MM.1S (cell line): Measurements from ENCODE around the gene DHFR.
"Not testable (repeated sequence)": the region's sequence is repeated elsewhere in the genome, so short reads cannot be mapped to it uniquely, and the experiment has no call there.

Source experiments
- DNase-seq: peaks from one replicate; pipeline ENCODE4 v3.0.0-alpha.2; 2015
- H2AFZ ChIP-seq: fragments of 300-600 bp; sonication (generic); 2 replicates; pipeline ENCODE4 v1.6.0; 2016; ENCODE audit warnings: antibody characterized with exemption, low read length
- H3F3A ChIP-seq: fragments of 300-600 bp; sonication (generic); 2 replicates; pipeline ENCODE4 v1.6.1; 2016; ENCODE audit warnings: mild to moderate bottlenecking, antibody characterized with exemption, low read length, moderate library complexity, mixed read lengths; ENCODE audit not compliant: insufficient read depth
- H3K27ac ChIP-seq: fragments of 300-600 bp; sonication (generic); 2 replicates; pipeline ENCODE4 v1.5.1; 2016; ENCODE audit warnings: mild to moderate bottlenecking, low read length
- H3K27me3 ChIP-seq: fragments of 300-600 bp; sonication (generic); replicated peaks from 2 replicates; pipeline ENCODE4 v1.6.0; 2016; ENCODE audit warnings: low read length; ENCODE audit not compliant: insufficient read depth
- H3K36me3 ChIP-seq: fragments of 300-600 bp; sonication (generic); replicated peaks from 2 replicates; pipeline ENCODE4 v1.6.1; 2016; ENCODE audit warnings: mild to moderate bottlenecking, low read length, mixed read lengths; ENCODE audit not compliant: insufficient read depth
- H3K4me1 ChIP-seq: fragments of 300-600 bp; sonication (generic); 2 replicates; pipeline ENCODE4 v1.6.1; 2016; ENCODE audit warnings: low read length, mixed read lengths
- H3K4me2 ChIP-seq: fragments of 300-600 bp; sonication (generic); 2 replicates; pipeline ENCODE4 v1.6.0; 2016; ENCODE audit warnings: low read depth, low read length
- H3K4me3 ChIP-seq: fragments of 300-600 bp; sonication (generic); 2 replicates; pipeline ENCODE4 v1.5.1; 2016; ENCODE audit warnings: low read length, mixed read lengths
- H3K79me2 ChIP-seq: fragments of 300-600 bp; sonication (generic); 2 replicates; pipeline ENCODE4 v1.6.1; 2016; ENCODE audit warnings: mixed run types, low read length, mixed read lengths
- H3K9ac ChIP-seq: fragments of 300-600 bp; sonication (generic); 2 replicates; pipeline ENCODE4 v1.6.1; 2016; ENCODE audit warnings: low read length, mixed read lengths
- H3K9me2 ChIP-seq: fragments of 300-600 bp; sonication (generic); replicated peaks from 2 replicates; pipeline ENCODE4 v1.6.1; 2016; ENCODE audit warnings: mild to moderate bottlenecking, low read length, mixed read lengths; ENCODE audit not compliant: insufficient read depth
- H3K9me3 ChIP-seq: fragments of 300-600 bp; sonication (generic); replicated peaks from 2 replicates; pipeline ENCODE4 v1.6.1; 2016; ENCODE audit warnings: mild to moderate bottlenecking, low read length, mixed read lengths; ENCODE audit not compliant: insufficient read depth
- H4K20me1 ChIP-seq: fragments of 300-600 bp; sonication (generic); 2 replicates; pipeline ENCODE4 v1.6.1; 2016; ENCODE audit warnings: mild to moderate bottlenecking, low read length, moderate library complexity, mixed read lengths; ENCODE audit not compliant: insufficient read depth
- EZH2 ChIP-seq: fragments of 300-600 bp; sonication (generic); optimal IDR thresholded peaks from 2 replicates; pipeline ENCODE3; 2017; ENCODE audit warnings: low read depth, mild to moderate bottlenecking, antibody characterized with exemption, low read length, mixed read lengths
- EZH2phosphoT487 ChIP-seq: fragments of 300-600 bp; sonication (generic); IDR thresholded peaks from 2 replicates; pipeline ENCODE4 v1.6.1; 2018; ENCODE audit warnings: antibody characterized with exemption, low read length
- TF ChIP-seq, protein P1 (sequence below): fragments of 300-600 bp; sonication (generic); IDR thresholded peaks from 2 replicates; pipeline ENCODE4 v1.5.1; 2016; ENCODE audit warnings: antibody characterized with exemption, low read length, mixed read lengths

Gene DHFR

DNA sequence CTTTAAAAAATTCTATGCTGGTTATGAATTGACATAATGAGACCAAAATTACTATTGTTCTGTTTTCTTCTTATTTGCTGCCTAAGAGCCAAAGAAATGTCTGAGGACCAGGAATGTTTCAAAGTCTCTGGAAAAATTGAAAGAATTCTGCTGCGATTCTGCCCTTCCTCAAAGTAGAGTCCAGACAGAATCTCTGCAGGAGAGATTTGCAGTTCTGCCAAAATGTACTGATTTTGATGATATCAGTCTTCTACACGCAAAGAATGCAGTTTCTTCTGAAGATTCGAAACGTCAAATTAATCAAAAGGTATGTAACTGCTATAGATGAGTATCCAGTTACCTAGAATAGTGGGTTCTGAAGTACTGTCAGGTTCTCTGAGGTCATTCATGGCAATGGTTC lies 10.3 kb upstream of the DHFR start:
- no peaks in the 10 kb centered on the region for H3K9me2 ChIP-seq
- no peak for DNase-seq
- TF ChIP-seq, protein P1, sequence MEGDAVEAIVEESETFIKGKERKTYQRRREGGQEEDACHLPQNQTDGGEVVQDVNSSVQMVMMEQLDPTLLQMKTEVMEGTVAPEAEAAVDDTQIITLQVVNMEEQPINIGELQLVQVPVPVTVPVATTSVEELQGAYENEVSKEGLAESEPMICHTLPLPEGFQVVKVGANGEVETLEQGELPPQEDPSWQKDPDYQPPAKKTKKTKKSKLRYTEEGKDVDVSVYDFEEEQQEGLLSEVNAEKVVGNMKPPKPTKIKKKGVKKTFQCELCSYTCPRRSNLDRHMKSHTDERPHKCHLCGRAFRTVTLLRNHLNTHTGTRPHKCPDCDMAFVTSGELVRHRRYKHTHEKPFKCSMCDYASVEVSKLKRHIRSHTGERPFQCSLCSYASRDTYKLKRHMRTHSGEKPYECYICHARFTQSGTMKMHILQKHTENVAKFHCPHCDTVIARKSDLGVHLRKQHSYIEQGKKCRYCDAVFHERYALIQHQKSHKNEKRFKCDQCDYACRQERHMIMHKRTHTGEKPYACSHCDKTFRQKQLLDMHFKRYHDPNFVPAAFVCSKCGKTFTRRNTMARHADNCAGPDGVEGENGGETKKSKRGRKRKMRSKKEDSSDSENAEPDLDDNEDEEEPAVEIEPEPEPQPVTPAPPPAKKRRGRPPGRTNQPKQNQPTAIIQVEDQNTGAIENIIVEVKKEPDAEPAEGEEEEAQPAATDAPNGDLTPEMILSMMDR: no peak
- TF ChIP-seq EZH2 (no peak), EZH2phosphoT487 (no peak)
- H3K9me3 ChIP-seq: no peaks in the 10 kb centered on the region
- H3K27me3 ChIP-seq: no peaks in the 10 kb centered on the region
- peaks cover 11% of the 10 kb centered on the region; the same call in 1 of the 2 replicates for H3K36me3 ChIP-seq
- H3K9ac ChIP-seq: no peak overlapping the region
- H3K4me2 ChIP-seq: no peak overlapping the region
- H3K79me2 ChIP-seq: peaks cover 11% of the 10 kb centered on the region; the same call in 1 of the 2 replicates
- H3K27ac ChIP-seq: no peak overlapping the region
- H2AFZ ChIP-seq: no peak overlapping the region
- no peak overlapping the region for H3K4me3 ChIP-seq
- no peaks in the 10 kb centered on the region for H3K4me1 ChIP-seq
- no peaks in the 10 kb centered on the region for H3F3A ChIP-seq
- H4K20me1 ChIP-seq: no peaks in the 10 kb centered on the region

DNA sequence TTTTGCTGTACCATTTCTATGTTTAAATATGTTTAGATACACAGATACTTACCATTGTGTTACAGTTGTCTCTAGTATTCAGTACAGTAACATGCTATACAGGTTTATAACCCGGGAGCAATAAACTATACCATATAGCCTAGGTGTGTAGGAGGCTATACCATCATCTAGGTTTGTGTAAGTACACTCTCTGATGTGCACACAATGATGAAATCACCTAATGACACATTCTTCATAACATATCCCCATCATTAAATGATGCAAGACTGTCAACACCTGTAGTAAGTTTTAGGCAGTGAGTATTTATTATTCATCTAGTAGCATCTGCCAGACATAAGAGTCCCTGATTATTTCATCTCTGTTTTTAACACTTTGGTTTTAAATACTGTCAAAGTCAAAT lies 7.3 kb upstream of the DHFR start:
- Histone ChIP-seq H3K27ac (no peak overlapping the region), H3K9me2 (no peaks in the 10 kb centered on the region), H3K4me3 (no peak overlapping the region), H3K27me3 (no peaks in the 10 kb centered on the region), H3K79me2 (peaks cover 10% of the 10 kb centered on the region; the same call in 1 of the 2 replicates), H3K4me2 (no peak overlapping the region), H3K9me3 (no peaks in the 10 kb centered on the region), H4K20me1 (no peaks in the 10 kb centered on the region), H3K9ac (no peak overlapping the region), H2AFZ (no peak overlapping the region), H3F3A (no peaks in the 10 kb centered on the region), H3K4me1 (no peaks in the 10 kb centered on the region), H3K36me3 (peaks cover 11% of the 10 kb centered on the region; the same call in 1 of the 2 replicates)
- no peak for TF ChIP-seq EZH2
- TF ChIP-seq EZH2phosphoT487: no peak
- TF ChIP-seq, protein P1: no peak
- DNase-seq: no peak

DNA sequence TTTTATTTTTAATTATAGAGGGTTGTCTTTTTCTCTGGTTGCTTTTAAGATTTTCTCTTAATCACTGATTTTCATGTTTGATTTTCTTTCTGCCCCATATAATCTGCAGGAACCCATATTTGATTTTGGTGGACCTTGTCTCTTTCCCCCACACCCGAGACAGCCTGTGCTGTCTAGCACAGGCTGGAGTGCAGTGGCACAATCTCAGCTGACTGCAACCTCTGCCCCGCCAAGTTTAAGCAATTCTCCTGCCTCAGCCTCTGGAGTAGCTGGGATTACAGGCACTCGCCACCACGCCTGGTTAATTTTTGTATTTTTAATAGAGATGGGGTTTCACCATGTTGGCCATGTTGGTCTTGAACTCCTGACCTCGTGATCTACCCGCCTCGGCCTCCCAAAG lies 5.9 kb upstream of the DHFR start:
- not testable (repeated sequence) for H3K9ac ChIP-seq, H2AFZ ChIP-seq, H3K27ac ChIP-seq, H3K9me2 ChIP-seq, H4K20me1 ChIP-seq, H3F3A ChIP-seq, H3K36me3 ChIP-seq, DNase-seq, H3K27me3 ChIP-seq, H3K9me3 ChIP-seq, H3K4me3 ChIP-seq, H3K4me2 ChIP-seq, H3K4me1 ChIP-seq
- peaks cover 21% of the 10 kb centered on the region for H3K79me2 ChIP-seq

DNA sequence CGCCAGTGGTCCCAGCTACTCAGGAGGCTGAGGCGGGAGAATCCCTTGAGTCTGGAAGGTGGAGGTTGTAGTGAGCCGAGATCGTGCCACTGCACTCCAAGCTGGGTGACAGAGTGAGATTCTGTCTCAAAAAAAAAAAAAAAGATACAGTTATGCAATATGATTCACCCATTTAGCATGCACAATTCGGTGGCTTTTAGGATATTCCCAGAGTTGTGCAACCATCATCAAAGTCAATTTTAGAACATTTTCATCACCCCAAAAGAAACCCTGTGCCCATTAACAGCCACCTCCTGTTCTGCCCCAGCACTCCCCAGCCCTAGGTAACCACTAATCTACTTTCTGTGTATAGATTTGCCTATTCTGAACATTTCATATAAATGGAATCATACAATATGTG lies 4.3 kb upstream of the DHFR start:
- TF ChIP-seq, protein P1: no peak
- TF ChIP-seq EZH2 (no peak), EZH2phosphoT487 (no peak)
- H3K9me3 ChIP-seq: no peaks in the 10 kb centered on the region
- H3K9me2 ChIP-seq: no peaks in the 10 kb centered on the region
- no peaks in the 10 kb centered on the region; the same call in 1 of the 2 replicates for H3K36me3 ChIP-seq
- peaks cover 7% of the 10 kb centered on the region; the same call in 1 of the 2 replicates for H3K4me1 ChIP-seq
- no peak overlapping the region for H3K4me2 ChIP-seq
- H3K79me2 ChIP-seq: peaks cover 27% of the 10 kb centered on the region
- no peak overlapping the region for H3K4me3 ChIP-seq
- H3K9ac ChIP-seq: no peak overlapping the region
- no peak overlapping the region for H3K27ac ChIP-seq
- H4K20me1 ChIP-seq: no peaks in the 10 kb centered on the region
- H3K27me3 ChIP-seq: no peaks in the 10 kb centered on the region
- no peak overlapping the region for H2AFZ ChIP-seq
- DNase-seq: no peak
- peaks cover 7% of the 10 kb centered on the region; the same call in 1 of the 2 replicates for H3F3A ChIP-seq
